OCI-LY7 (cell line): Measurements from ENCODE around the gene MACROD2. TPM values are rescaled to one million over a fixed set of nuclear protein-coding genes. Genes with fewer than 3 reads are reported as not detected.

Experiments used
- BruUV-seq: library from RNA; stranded (reverse); fragments of 400-500 nt; replicated peaks from 2 replicates; lab custom pipeline; 2021; lab: Mats Ljungman, UMichigan
- CTCF ChIA-PET: fragments of 300-600 bp; sonication (Branson Sonifier 250); formaldehyde crosslinking; loops from one replicate; lab custom pipeline; 2022; ENCODE audit warnings: antibody characterized with exemption; ENCODE audit not compliant: unreplicated experiment; lab: Charles Lee
- POLR2A ChIA-PET: fragments of 300-600 bp; sonication (Branson Sonifier 250); formaldehyde crosslinking; loops from one replicate; lab custom pipeline; 2022; ENCODE audit warnings: antibody characterized with exemption; lab: Charles Lee
- DNase-seq: peaks from one replicate; pipeline ENCODE4 v3.0.0-alpha.2; 2015; ENCODE audit warnings: low spot score
- H2AFZ ChIP-seq: fragments of 200-600 bp; sonication (generic), shearing (Covaris generic); 2 replicates; pipeline ENCODE4 v1.6.1; 2014; ENCODE audit warnings: mild to moderate bottlenecking, antibody characterized with exemption, low read length, moderate library complexity
- H3K27ac ChIP-seq: fragments of 200-600 bp; sonication (generic); 2 replicates; pipeline ENCODE4 v1.5.1; 2014; ENCODE audit warnings: mixed run types, low read depth, mild to moderate bottlenecking, moderate library complexity, low read length, inconsistent platforms; ENCODE audit not compliant: poor library complexity, severe bottlenecking
- H3K36me3 ChIP-seq: fragments of 200-600 bp; sonication (generic); 2 replicates; pipeline ENCODE4 v1.6.1; 2014; ENCODE audit warnings: mild to moderate bottlenecking, antibody characterized with exemption, low read length, moderate library complexity, mixed read lengths; ENCODE audit not compliant: insufficient read depth
- H3K4me1 ChIP-seq: fragments of 200-600 bp; sonication (generic); 2 replicates; pipeline ENCODE4 v1.5.1; 2014; ENCODE audit warnings: mild to moderate bottlenecking, low read length; ENCODE audit not compliant: insufficient read depth, poor library complexity, severe bottlenecking
- H3K4me2 ChIP-seq: fragments of 200-600 bp; sonication (generic); 2 replicates; pipeline ENCODE4 v1.6.1; 2014; ENCODE audit warnings: mild to moderate bottlenecking, low read length
- H3K4me3 ChIP-seq: fragments of 200-600 bp; sonication (generic); 2 replicates; pipeline ENCODE4 v1.5.1; 2014; ENCODE audit warnings: mild to moderate bottlenecking, low read depth, low read length; ENCODE audit not compliant: poor library complexity, severe bottlenecking
- H3K79me2 ChIP-seq: fragments of 200-600 bp; sonication (generic); 2 replicates; pipeline ENCODE4 v1.6.1; 2016; ENCODE audit warnings: low read depth, mild to moderate bottlenecking, low read length, moderate library complexity, mixed read lengths; ENCODE audit not compliant: insufficient read depth
- H3K9me2 ChIP-seq: fragments of 200-600 bp; sonication (generic); 2 replicates; pipeline ENCODE4 v1.6.1; 2016; ENCODE audit warnings: mild to moderate bottlenecking, low read length, mixed read lengths; ENCODE audit not compliant: insufficient read depth
- H3K9me3 ChIP-seq: fragments of 200-600 bp; sonication (generic); 2 replicates; pipeline ENCODE4 v1.6.1; 2014; ENCODE audit warnings: mild to moderate bottlenecking, mixed run types, low read length, mixed read lengths
- H4K20me1 ChIP-seq: fragments of 200-600 bp; sonication (generic); 2 replicates; pipeline ENCODE4 v1.6.1; 2014; ENCODE audit warnings: mild to moderate bottlenecking, antibody characterized with exemption, low read length, moderate library complexity, mixed read lengths; ENCODE audit not compliant: insufficient read depth
- EZH2phosphoT487 ChIP-seq: fragments of 200-600 bp; sonication (generic); IDR thresholded peaks from 2 replicates; pipeline ENCODE4 v1.6.1; 2018; ENCODE audit warnings: low read depth, borderline replicate concordance, mild to moderate bottlenecking, mixed run types, antibody characterized with exemption, low read length, moderate library complexity, mixed read lengths
- intact Hi-C: fragments of 100-400 bp; cut with micrococcal nuclease; formaldehyde crosslinking; loops from one replicate; pipeline ENCODE4 v1.10.0; 2022; ENCODE audit not compliant: unreplicated experiment
- total RNA-seq, 2 experiments: library from RNA; depleted of rRNA in 1 of 2; stranded (reverse); fragments of >200 nt in 1 of 2; shearing (Covaris generic) in 1 of 2; gene quantifications; 2 replicates each; pipeline ENCODE4 v1.2.3, GENCODE V29; 2014 to 2022
- TF ChIP-seq, protein P1 (sequence below): fragments of 200-600 bp; sonication (generic); conservative IDR thresholded peaks from 2 replicates; pipeline ENCODE4 v1.5.1; 2014; ENCODE audit warnings: mild to moderate bottlenecking, antibody characterized with exemption, low read length, moderate library complexity, mixed read lengths

The MACROD2 gene
- total RNA-seq, 2 experiments from 2014 or later = 0.09 to 4.5 TPM

DNA sequence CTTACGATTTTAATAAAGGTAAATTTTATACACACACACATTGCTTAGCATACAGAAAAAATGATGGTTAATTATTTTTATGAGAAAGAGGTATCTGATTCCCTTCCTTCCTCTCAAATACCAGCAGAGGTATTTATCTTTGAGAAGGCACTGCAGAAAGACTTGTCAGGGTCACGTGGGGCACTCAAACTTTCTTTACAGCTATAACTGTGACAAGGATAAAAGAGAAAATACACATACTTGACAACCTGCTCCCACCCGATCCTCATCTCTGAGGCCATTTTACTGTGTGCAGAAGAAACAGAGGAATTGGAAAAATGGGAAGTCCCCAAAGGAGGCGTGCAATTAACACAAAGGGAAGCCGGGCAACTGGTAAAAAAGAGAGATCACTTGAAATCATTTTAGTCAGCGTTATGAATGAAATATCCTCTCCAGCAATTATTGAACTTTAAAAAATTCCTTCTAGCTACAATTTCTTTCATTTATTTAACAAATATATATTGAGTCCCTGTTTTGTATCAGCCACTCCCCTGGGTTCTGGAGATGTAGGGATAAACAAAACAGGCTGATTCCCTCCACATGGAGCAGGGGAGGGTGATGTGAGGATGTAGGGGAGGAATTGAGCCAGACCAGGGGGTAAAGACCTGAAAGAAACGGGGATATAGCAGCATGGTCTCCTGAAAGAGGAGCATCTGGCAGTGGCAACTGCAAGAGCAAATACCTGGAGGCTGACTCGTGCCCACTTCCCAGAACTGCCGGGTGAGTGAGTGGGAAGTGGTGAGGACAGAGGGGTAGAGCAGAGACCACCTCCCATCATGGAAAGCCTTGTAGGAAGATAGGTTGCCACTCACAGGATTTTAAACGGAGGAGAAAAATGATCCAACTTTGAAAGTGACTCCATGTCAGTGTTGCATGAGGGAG, 2067.6 kb downstream of the MACROD2 start:
- no peak for DNase-seq
- BruUV-seq = no TSS peak
- TF ChIP-seq, protein P1, sequence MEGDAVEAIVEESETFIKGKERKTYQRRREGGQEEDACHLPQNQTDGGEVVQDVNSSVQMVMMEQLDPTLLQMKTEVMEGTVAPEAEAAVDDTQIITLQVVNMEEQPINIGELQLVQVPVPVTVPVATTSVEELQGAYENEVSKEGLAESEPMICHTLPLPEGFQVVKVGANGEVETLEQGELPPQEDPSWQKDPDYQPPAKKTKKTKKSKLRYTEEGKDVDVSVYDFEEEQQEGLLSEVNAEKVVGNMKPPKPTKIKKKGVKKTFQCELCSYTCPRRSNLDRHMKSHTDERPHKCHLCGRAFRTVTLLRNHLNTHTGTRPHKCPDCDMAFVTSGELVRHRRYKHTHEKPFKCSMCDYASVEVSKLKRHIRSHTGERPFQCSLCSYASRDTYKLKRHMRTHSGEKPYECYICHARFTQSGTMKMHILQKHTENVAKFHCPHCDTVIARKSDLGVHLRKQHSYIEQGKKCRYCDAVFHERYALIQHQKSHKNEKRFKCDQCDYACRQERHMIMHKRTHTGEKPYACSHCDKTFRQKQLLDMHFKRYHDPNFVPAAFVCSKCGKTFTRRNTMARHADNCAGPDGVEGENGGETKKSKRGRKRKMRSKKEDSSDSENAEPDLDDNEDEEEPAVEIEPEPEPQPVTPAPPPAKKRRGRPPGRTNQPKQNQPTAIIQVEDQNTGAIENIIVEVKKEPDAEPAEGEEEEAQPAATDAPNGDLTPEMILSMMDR = no peak
- TF ChIP-seq EZH2phosphoT487 = no peak
- Histone ChIP-seq H3K4me3 (no peak overlapping the region), H3K9me3 (no peaks in the 10 kb centered on the region), H3K4me2 (no peak overlapping the region), H3K4me1 (peaks cover 30% of the 10 kb centered on the region), H3K36me3 (no peaks in the 10 kb centered on the region), H4K20me1 (no peaks in the 10 kb centered on the region), H2AFZ (no peak overlapping the region), H3K27ac (no peak overlapping the region), H3K9me2 (no peaks in the 10 kb centered on the region), H3K79me2 (no peaks in the 10 kb centered on the region)
- intact Hi-C loops = no loop called here
- CTCF ChIA-PET = no interaction called here
- POLR2A ChIA-PET = interaction anchor here (0.5 to 3.1 kb wide), 7 partner anchors 10 to 300 kb away, joined by 3 to 17 read pairs (median 5); no protein-coding TSS in a partner anchor

DNA sequence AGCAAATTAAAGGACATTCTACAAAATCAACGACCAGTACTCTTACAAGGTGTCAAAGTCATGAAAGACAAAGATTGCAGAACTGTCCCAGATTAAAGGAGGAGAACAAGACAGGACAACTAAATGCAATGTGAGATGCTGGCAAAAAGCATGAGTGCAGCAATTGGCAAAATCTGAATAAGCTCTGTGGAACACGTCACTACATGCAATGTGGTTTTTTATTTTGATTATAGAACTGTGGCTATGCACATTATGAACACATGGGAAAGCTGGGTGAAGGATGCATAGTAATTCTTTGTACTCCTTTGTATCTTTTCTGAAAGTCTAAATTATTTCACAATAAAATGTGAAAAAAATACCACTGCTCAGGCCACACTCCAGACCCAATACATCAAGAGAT, 2068.6 kb downstream of the MACROD2 start:
- Histone ChIP-seq H3K9me2 (no peaks in the 10 kb centered on the region), H3K9me3 (no peaks in the 10 kb centered on the region), H3K4me3 (no peak overlapping the region), H3K27ac (no peak overlapping the region), H2AFZ (peak overlapping the region; percentile 27), H3K4me1 (peaks cover 36% of the 10 kb centered on the region), H3K79me2 (no peaks in the 10 kb centered on the region), H3K4me2 (no peak overlapping the region), H4K20me1 (no peaks in the 10 kb centered on the region), H3K36me3 (no peaks in the 10 kb centered on the region)
- ChIA-PET POLR2A (interaction anchor here (0.6 to 2.7 kb wide), 8 partner anchors 9 to 50 kb away, joined by 3 to 11 read pairs (median 4); no protein-coding TSS in a partner anchor), CTCF (interaction anchor here (0.6 kb wide), 1 partner anchor 65 kb away, joined by 3 read pairs; no protein-coding TSS in a partner anchor)
- TF ChIP-seq, protein P1 = no peak
- no peak for TF ChIP-seq EZH2phosphoT487
- intact Hi-C loops = no loop called here
- DNase-seq = no peak
- no TSS peak for BruUV-seq
